Activated CD4-positive, alpha-beta T cell treated with anti-CD3 and anti-CD28 coated beads for 36 hours (primary cell): Measurements from ENCODE around the gene NME7. TPM values are rescaled to one million over a fixed set of nuclear protein-coding genes. Genes with fewer than 3 reads are reported as not detected.

Experiments used
- ATAC-seq: fragments of 200-7000 bp; cut with Tn5 transposase; one replicate; pipeline ENCODE4 v1.10.0; 2021; ENCODE audit warnings: mild to moderate bottlenecking, moderate library complexity
- CTCF ChIA-PET: fragments of 350-600 bp; sonication (Branson Sonifier 250); formaldehyde crosslinking; loops from one replicate; lab custom pipeline; 2021; ENCODE audit warnings: antibody characterized with exemption; lab: Charles Lee
- POLR2A ChIA-PET: fragments of 350-600 bp; sonication (Branson Sonifier 250); formaldehyde crosslinking; loops from one replicate; lab custom pipeline; 2021; ENCODE audit warnings: antibody characterized with exemption, inconsistent platforms; lab: Charles Lee
- DNase-seq: peaks from one replicate; pipeline ENCODE4 v3.0.0-alpha.2; 2020
- H3K27ac Mint-ChIP-seq: one replicate; pipeline ENCODE4 v1.8.0; 2021; ENCODE audit warnings: mixed read lengths
- H3K27me3 Mint-ChIP-seq: one replicate; pipeline ENCODE4 v1.8.0; 2021; ENCODE audit warnings: mixed read lengths
- H3K36me3 Mint-ChIP-seq: one replicate; pipeline ENCODE4 v1.8.0; 2021; ENCODE audit warnings: low read depth, mixed read lengths
- H3K4me1 Mint-ChIP-seq: one replicate; pipeline ENCODE4 v1.8.0; 2021; ENCODE audit warnings: mixed read lengths
- H3K4me3 Mint-ChIP-seq: one replicate; pipeline ENCODE4 v1.8.0; 2021; ENCODE audit warnings: mild to moderate bottlenecking, moderate library complexity, mixed read lengths
- H3K9me3 Mint-ChIP-seq: one replicate; pipeline ENCODE4 v1.8.0; 2021; ENCODE audit warnings: low read depth, mixed read lengths
- intact Hi-C, 2 experiments: fragments of 100-400 bp; cut with DNase I in 1 of 2; cut with micrococcal nuclease in 1 of 2; formaldehyde crosslinking; loops; one replicate each; pipeline versions ENCODE4 v1.14.2 to v1.15.1; 2022 to 2024; cut with DNase I, micrococcal nuclease
- total RNA-seq, 2 experiments: library from RNA; stranded (reverse); gene quantifications; one replicate each; pipeline ENCODE4 v1.2.3, GENCODE V29; 2021

Gene NME7
- total RNA-seq, 2 experiments from 2014 or later: 11.6 to 15.3 TPM

DNA sequence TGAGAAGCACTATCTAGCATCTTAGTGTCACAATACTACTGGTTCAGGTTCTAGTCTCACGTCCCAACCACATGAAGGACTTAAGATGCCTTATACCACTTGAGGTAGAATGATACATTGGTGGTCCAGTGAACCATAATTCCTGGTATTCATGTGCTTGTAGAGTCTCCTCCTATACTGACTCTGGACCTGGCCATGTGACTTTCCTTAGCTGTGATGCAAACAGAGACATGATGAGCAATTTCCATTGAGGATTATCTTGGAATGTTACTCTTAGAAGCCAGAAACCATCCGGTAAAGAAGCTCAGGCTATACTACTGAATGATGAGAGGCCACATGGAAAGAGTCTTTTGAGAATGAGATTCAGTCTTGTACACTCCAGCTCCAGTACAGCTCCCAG is 105.7 kb downstream of the NME7 start:
- intact Hi-C loops: no loop called here
- POLR2A ChIA-PET: no interaction called here
- no peak overlapping the region for H3K4me3 Mint-ChIP-seq
- DNase-seq: no peak
- H3K27me3 Mint-ChIP-seq: no peaks in the 10 kb centered on the region
- no peak for ATAC-seq
- peaks cover 54% of the 10 kb centered on the region for H3K36me3 Mint-ChIP-seq
- CTCF ChIA-PET: no interaction called here
- no peak overlapping the region for H3K27ac Mint-ChIP-seq
- H3K4me1 Mint-ChIP-seq: no peaks in the 10 kb centered on the region
- H3K9me3 Mint-ChIP-seq: peaks cover 25% of the 10 kb centered on the region

DNA sequence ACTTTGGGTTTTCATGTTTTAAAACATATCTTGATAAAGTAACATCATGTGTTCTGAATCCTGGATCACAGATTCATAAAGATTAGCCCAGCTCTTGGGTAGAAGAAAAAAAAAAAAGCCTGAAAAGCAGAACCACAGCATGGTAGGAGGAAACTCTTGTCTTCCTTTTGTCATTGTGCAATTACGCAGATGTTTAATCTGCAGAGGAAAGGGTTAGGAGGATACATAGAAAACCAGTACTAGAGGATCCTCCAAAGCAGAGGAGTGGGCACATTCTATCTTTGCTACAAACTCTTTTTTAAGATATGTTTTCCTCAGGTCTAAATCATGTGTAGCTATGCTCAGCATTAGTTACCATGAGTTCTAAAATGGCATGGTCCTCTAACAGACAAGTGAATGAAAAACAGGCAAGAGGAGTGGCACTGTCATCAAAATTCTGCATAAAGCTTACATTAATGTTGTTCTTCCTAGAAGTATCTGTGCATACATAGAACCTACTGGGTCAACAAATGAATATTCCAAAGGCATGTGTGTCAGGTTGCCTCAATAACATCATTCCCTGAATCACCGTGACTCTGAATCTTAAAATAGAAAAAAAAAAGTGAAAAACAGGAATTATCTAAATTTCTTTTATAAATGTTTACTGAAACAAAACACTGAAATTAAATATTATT is 107.0 kb downstream of the NME7 start:
- POLR2A ChIA-PET: no interaction called here
- no peak overlapping the region for H3K27ac Mint-ChIP-seq
- peaks cover 45% of the 10 kb centered on the region for H3K36me3 Mint-ChIP-seq
- no peaks in the 10 kb centered on the region for H3K4me1 Mint-ChIP-seq
- intact Hi-C loops: no loop called here
- H3K4me3 Mint-ChIP-seq: no peak overlapping the region
- ATAC-seq: no peak
- no peaks in the 10 kb centered on the region for H3K27me3 Mint-ChIP-seq
- peaks cover 18% of the 10 kb centered on the region for H3K9me3 Mint-ChIP-seq
- CTCF ChIA-PET: interaction anchor here (0.6 to 1.0 kb wide), 3 partner anchors 22 to 917 kb away, joined by 3 to 6 read pairs (median 4); no protein-coding TSS in a partner anchor
- no peak for DNase-seq

DNA sequence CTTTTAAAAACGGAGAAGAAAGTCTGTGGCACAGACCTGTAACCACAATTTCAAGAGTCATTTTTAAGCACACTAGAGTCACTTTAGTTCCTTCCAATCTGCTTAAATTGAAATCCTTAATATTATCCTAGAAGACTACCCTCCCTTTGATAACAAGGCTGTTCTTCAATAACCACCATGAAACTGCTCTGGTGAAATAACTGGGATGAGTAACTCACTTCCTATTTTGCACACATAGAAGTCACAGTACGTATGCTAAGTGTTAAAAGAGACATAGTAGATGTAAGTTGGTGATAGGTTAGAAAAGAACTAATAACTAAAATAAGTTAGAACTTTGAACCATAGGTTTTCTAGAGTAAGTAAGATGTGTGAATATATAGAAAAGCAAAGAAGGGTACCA is 107.8 kb downstream of the NME7 start:
- DNase-seq (no peak), ATAC-seq (no peak)
- intact Hi-C loops: no loop called here
- POLR2A ChIA-PET: no interaction called here
- peaks cover 11% of the 10 kb centered on the region for H3K9me3 Mint-ChIP-seq
- no peaks in the 10 kb centered on the region for H3K4me1 Mint-ChIP-seq
- H3K27ac Mint-ChIP-seq: no peak overlapping the region
- peaks cover 39% of the 10 kb centered on the region for H3K36me3 Mint-ChIP-seq
- H3K4me3 Mint-ChIP-seq: no peak overlapping the region
- CTCF ChIA-PET: no interaction called here
- H3K27me3 Mint-ChIP-seq: no peaks in the 10 kb centered on the region

DNA sequence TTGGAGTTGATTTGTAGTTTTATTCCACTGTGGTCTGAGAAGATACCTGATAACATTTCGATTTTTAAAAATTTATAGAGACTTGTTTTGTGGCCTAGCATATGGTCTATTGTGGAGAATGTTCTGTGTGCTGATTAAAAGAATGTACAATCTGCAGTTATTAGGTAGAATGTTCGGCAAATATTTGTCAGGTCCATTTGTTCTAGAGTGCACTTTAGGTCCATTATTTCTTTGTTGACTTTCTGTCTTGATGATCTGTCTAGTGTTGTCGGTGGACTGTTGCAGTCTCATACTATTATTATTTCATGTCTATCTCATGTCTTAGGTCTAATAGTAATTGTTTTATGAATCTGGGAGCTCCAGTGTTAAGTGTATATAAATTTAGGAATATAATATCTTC is 116.8 kb downstream of the NME7 start:
- H3K27me3 Mint-ChIP-seq: no peaks in the 10 kb centered on the region
- DNase-seq: no peak
- intact Hi-C loops: no loop called here
- no peaks in the 10 kb centered on the region for H3K4me1 Mint-ChIP-seq
- POLR2A ChIA-PET: no interaction called here
- H3K9me3 Mint-ChIP-seq: no peaks in the 10 kb centered on the region
- H3K27ac Mint-ChIP-seq: no peak overlapping the region
- H3K36me3 Mint-ChIP-seq: no peaks in the 10 kb centered on the region
- CTCF ChIA-PET: interaction anchor here (0.7 kb wide), 1 partner anchor 12 kb away, joined by 3 read pairs; no protein-coding TSS in a partner anchor
- no peak for ATAC-seq
- no peak overlapping the region for H3K4me3 Mint-ChIP-seq

DNA sequence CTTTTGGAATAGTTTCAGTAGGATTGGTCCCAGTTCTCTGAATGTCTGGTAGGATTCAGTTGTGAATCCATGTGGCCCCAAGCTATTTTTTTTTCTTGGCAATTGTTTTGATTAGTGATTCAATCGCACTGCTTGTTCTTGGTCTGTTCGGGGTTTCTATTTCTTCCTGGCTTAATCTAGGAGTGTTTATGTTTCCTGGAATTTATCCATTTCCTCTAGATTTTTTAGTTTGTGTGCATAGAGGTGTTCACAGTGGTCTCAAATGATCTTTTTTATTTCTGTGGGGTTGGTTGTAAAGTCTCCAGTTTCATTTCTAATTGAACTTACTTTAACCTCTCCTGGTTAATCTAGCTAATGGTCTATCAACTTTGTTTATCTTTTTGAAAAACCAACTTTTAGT is 117.6 kb downstream of the NME7 start:
- no peaks in the 10 kb centered on the region for H3K4me1 Mint-ChIP-seq
- H3K27ac Mint-ChIP-seq: no peak overlapping the region
- DNase-seq (no peak), ATAC-seq (no peak)
- ChIA-PET CTCF (interaction anchor here (0.7 to 1.2 kb wide), 3 partner anchors 11 to 1205 kb away, joined by 3 read pairs; no protein-coding TSS in a partner anchor), POLR2A (no interaction called here)
- no peak overlapping the region for H3K4me3 Mint-ChIP-seq
- no peaks in the 10 kb centered on the region for H3K36me3 Mint-ChIP-seq
- intact Hi-C loops: no loop called here
- H3K27me3 Mint-ChIP-seq: no peaks in the 10 kb centered on the region
- H3K9me3 Mint-ChIP-seq: no peaks in the 10 kb centered on the region

DNA sequence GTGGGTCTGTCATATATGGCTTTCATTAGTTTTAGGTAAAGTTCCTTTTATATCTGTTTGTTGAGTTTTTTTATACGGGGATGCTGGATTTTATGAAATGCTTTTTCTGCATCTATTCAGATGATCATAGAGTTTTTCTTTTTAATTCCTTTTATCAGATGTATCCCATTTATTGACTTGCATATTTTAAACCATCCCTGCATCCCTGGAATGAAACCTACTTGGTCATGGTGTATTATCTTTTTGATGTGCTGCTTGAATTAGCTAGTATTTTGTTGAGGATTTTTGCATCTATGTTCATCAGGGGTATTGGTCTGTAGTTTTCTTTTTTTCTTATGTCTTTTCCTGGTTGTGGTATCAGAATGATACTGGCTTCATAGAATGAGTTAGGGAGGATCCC is 118.0 kb downstream of the NME7 start:
- Mint-ChIP-seq H3K4me3 (no peak overlapping the region), H3K27ac (no peak overlapping the region), H3K9me3 (no peaks in the 10 kb centered on the region), H3K27me3 (no peaks in the 10 kb centered on the region), H3K4me1 (no peaks in the 10 kb centered on the region), H3K36me3 (no peaks in the 10 kb centered on the region)
- CTCF ChIA-PET: interaction anchor here (0.7 to 1.2 kb wide), 2 partner anchors 519 to 1204 kb away, joined by 3 read pairs; no protein-coding TSS in a partner anchor
- POLR2A ChIA-PET: no interaction called here
- ATAC-seq: no peak
- intact Hi-C loops: no loop called here
- no peak for DNase-seq

DNA sequence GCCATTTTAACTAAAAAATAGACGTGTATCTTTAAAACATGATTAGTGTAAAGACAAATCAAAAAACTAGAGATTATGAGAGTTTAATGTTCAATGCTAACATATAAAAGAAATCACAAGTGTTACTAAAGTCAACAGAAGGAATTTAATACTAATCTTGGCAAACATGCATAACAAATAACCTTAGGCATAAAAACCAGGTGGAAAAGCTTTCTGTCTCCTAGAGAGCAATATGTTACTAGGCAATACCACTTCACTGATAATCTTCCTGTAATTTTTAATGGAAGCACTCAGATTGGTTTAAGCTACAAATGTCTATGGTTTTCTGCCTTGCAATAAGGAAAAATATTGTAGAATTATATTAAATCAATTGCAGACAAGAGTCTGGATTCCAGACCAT is 121.9 kb downstream of the NME7 start:
- Mint-ChIP-seq H3K27ac (no peak overlapping the region), H3K27me3 (no peaks in the 10 kb centered on the region), H3K4me3 (no peak overlapping the region), H3K9me3 (no peaks in the 10 kb centered on the region), H3K4me1 (peaks cover 2% of the 10 kb centered on the region), H3K36me3 (no peaks in the 10 kb centered on the region)
- CTCF ChIA-PET: interaction anchor here (0.6 kb wide), 1 partner anchor 1185 kb away, joined by 3 read pairs; no protein-coding TSS in a partner anchor
- intact Hi-C loops: no loop called here
- DNase-seq: no peak
- ATAC-seq: no peak
- POLR2A ChIA-PET: no interaction called here

DNA sequence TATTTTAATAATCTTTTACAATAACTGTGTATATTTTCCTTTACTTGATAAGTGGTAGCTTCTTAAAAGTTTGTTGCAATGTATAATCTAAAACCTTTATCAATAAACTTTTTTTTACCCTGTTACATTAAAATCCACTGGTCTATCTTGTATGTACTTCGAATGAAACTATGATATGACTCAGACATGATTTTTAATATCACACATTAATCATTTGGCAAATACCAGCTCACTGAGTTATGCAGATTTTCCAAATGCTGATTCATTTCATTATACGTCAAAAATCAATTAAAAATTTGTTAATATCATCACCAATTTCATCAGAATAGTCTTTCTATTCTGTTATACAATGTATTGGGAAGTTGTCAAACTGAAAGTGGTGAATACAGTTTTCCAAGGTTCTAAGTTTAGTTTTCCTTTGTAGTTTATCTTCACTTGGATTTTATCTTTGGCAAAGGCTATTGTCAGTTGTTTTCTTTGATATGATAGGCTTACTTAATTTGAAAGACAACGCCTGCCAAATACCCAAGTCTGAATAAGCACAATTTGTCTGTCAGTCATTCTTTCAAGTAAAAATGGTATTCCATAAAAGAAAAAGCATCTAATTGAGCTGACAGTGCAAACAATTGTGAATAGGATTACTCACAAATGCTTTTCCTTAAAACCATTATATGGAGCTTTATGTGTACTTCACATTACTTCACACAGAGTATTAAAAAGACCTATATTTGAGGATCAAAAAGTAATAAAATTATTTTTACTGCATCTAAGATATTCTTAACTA is 127.0 kb downstream of the NME7 start:
- ChIA-PET POLR2A (no interaction called here), CTCF (no interaction called here)
- ATAC-seq (peak; percentile 69), DNase-seq (no peak)
- Mint-ChIP-seq H3K9me3 (no peaks in the 10 kb centered on the region), H3K4me1 (peaks cover 19% of the 10 kb centered on the region), H3K36me3 (no peaks in the 10 kb centered on the region), H3K27ac (no peak overlapping the region), H3K27me3 (no peaks in the 10 kb centered on the region), H3K4me3 (no peak overlapping the region)
- intact Hi-C loops: loop anchor here (1.0 kb wide), 1 partner anchor 101 kb away; no protein-coding TSS in a partner anchor

DNA sequence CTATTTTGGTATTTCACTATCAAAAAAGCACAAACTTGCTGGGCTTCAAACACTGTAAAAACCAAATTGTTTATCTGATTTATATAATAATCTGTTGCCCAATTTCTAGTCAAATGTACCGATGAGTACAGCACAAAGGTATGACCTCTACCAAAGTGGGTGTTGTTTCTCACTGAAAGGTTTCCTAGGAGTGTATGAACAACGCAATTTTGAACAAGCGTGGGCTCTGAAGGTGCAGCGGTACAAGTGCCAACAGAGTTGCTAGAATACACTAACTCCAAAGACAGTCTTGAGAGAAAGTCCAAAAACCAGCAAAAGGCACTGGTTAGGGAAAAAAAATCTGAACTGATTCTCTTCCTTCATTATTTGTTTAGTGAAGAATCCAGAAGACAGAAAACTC is 130.7 kb downstream of the NME7 start:
- peaks cover 17% of the 10 kb centered on the region for H3K4me1 Mint-ChIP-seq
- H3K9me3 Mint-ChIP-seq: no peaks in the 10 kb centered on the region
- H3K4me3 Mint-ChIP-seq: no peak overlapping the region
- ATAC-seq (no peak), DNase-seq (no peak)
- CTCF ChIA-PET: no interaction called here
- intact Hi-C loops: loop anchor here in 1 of 2 experiments (5.0 kb wide), 2 partner anchors 90 to 110 kb away; no protein-coding TSS in a partner anchor
- H3K27me3 Mint-ChIP-seq: no peaks in the 10 kb centered on the region
- POLR2A ChIA-PET: no interaction called here
- H3K36me3 Mint-ChIP-seq: peaks cover 3% of the 10 kb centered on the region
- no peak overlapping the region for H3K27ac Mint-ChIP-seq

DNA sequence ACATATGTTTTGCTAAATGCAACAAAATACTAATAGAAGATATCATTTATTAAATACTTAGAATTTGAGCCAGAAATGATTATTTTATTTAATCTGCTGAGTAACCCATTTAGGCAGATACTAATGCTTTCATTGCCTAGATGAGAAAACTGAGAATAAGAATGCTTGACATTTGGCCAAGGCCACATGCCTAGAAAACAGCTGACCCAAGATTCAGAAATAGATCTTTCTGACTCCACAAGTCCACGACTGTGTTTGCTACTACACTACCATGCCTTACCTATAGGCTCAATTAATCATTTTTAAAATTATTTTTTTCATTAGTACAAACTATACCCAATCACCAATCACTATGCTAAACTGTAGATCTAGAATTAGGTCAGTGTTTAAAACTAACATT is 131.5 kb downstream of the NME7 start:
- ATAC-seq (no peak), DNase-seq (no peak)
- Mint-ChIP-seq H3K27ac (no peak overlapping the region), H3K4me1 (peaks cover 17% of the 10 kb centered on the region), H3K4me3 (no peak overlapping the region), H3K27me3 (no peaks in the 10 kb centered on the region), H3K36me3 (peaks cover 3% of the 10 kb centered on the region), H3K9me3 (no peaks in the 10 kb centered on the region)
- intact Hi-C loops: loop anchor here in 1 of 2 experiments (5.0 kb wide), 2 partner anchors 91 to 111 kb away; no protein-coding TSS in a partner anchor
- CTCF ChIA-PET: interaction anchor here (0.7 kb wide), 1 partner anchor 587 kb away, joined by 6 read pairs; no protein-coding TSS in a partner anchor
- POLR2A ChIA-PET: interaction anchor here (0.7 kb wide), 1 partner anchor 162 kb away, joined by 4 read pairs; no protein-coding TSS in a partner anchor

DNA sequence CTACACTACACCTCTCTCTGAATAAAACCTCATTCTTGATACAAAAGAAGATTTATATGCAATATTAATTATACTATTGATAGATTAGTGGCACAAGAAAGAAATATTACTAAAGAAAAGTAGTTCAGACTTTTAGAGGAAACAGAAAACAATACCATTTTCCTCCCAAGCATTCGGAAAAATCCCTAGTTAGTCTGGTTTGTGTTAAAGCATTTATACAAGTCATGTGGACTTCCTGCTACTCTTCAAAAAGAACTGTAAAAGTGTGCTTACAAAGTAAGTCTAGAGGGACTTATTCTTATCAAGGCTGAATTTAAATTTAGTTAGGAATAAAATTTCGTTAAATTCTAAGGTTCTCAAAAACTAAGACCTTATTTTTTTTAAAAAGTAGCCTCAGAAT is 132.0 kb downstream of the NME7 start:
- peaks cover 16% of the 10 kb centered on the region for H3K4me1 Mint-ChIP-seq
- ATAC-seq: no peak
- no peaks in the 10 kb centered on the region for H3K27me3 Mint-ChIP-seq
- no peak overlapping the region for H3K27ac Mint-ChIP-seq
- DNase-seq: no peak
- no peak overlapping the region for H3K4me3 Mint-ChIP-seq
- intact Hi-C loops: loop anchor here in 1 of 2 experiments (5.0 kb wide), 2 partner anchors 92 to 112 kb away; no protein-coding TSS in a partner anchor
- no peaks in the 10 kb centered on the region for H3K9me3 Mint-ChIP-seq
- ChIA-PET CTCF (no interaction called here), POLR2A (no interaction called here)
- peaks cover 3% of the 10 kb centered on the region for H3K36me3 Mint-ChIP-seq
